ES-I3 (cell line): Measurements from ENCODE around the gene PNMA1.

Experiments used
- H3K36me3 ChIP-seq: 2 replicates; pipeline ENCODE4 v1.6.1; 2013; ENCODE audit warnings: mild to moderate bottlenecking, low read length, control low read depth, moderate library complexity; ENCODE audit not compliant: insufficient read depth
- H3K4me1 ChIP-seq: 2 replicates; pipeline ENCODE4 v1.6.1; 2013; ENCODE audit warnings: mild to moderate bottlenecking, control low read depth, low read length; ENCODE audit not compliant: insufficient read depth
- H3K9ac ChIP-seq: 2 replicates; pipeline ENCODE4 v1.6.1; 2013; ENCODE audit warnings: low read depth, mild to moderate bottlenecking, low read length, moderate library complexity
- H3K9me3 ChIP-seq: 2 replicates; pipeline ENCODE4 v1.6.1; 2013; ENCODE audit warnings: mild to moderate bottlenecking, low read length, moderate library complexity; ENCODE audit not compliant: control insufficient read depth, insufficient read depth

The PNMA1 gene

DNA sequence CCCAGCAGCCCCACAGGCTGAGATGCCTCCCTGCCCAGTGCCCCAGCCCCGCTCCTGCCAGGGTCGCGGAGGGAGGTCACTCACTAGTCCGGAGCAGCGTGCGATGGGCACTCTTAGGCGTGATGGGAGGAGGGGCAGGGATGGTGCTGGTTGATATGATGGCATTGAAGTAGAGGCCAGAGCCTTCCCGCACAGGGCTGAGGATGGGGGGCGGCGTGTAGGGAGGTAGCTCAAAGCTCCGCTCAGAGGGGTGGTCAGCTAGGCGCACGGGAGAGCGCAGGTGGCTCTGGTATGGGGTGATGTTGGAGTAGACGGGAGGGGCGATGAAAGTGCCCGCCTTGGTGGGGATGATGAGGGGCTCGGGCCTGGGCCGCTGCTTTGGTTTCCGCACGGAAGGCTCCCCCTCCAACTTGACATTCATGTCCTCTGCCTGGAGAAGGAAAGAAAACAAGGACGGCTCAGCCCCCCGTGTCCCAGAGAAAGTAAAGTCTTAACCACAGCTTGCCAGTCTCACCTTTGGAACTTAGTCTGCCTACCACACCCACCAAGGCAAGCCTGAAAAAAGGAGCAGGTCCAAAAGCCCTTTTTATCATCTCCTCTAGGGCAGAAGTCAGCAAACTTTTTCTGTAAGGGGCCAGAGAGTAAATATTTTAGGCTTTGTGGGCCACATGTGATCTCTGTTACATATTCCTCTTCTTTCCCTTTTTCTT is 15.5 kb upstream of the PNMA1 start:
- Histone ChIP-seq H3K36me3 (peaks cover 6% of the 10 kb centered on the region; the same call in 1 of the 2 replicates), H3K9ac (no peak overlapping the region)

GRCh38 chr14:73728717-73729330 is 14.6 kb upstream of the PNMA1 start:
- peaks cover 6% of the 10 kb centered on the region; the same call in 1 of the 2 replicates for H3K36me3 ChIP-seq
- no peak overlapping the region for H3K9ac ChIP-seq
- H3K9me3 ChIP-seq: no peaks in the 10 kb centered on the region
- peaks cover 21% of the 10 kb centered on the region; the same call in 1 of the 2 replicates for H3K4me1 ChIP-seq

More for the DNA sequence above, 15.5 kb upstream of the PNMA1 start:
- H3K4me1 ChIP-seq: peaks cover 13% of the 10 kb centered on the region; the same call in 1 of the 2 replicates
- H3K9me3 ChIP-seq: no peaks in the 10 kb centered on the region

GRCh38 chr14:73727166-73727565 is 13.0 kb upstream of the PNMA1 start:
- peaks cover 6% of the 10 kb centered on the region; the same call in 1 of the 2 replicates for H3K36me3 ChIP-seq
- H3K9ac ChIP-seq: no peak overlapping the region
- H3K9me3 ChIP-seq: no peaks in the 10 kb centered on the region
- H3K4me1 ChIP-seq: peaks cover 21% of the 10 kb centered on the region; the same call in 1 of the 2 replicates

- Histone ChIP-seq H3K9me3 (no peaks in the 10 kb centered on the region), H3K36me3 (peaks cover 6% of the 10 kb centered on the region; the same call in 1 of the 2 replicates), H3K4me1 (peaks cover 27% of the 10 kb centered on the region), H3K9ac (no peak overlapping the region)
Measured at GRCh38 chr14:73726025-73726961, 12.1 kb upstream of the PNMA1 start.

DNA sequence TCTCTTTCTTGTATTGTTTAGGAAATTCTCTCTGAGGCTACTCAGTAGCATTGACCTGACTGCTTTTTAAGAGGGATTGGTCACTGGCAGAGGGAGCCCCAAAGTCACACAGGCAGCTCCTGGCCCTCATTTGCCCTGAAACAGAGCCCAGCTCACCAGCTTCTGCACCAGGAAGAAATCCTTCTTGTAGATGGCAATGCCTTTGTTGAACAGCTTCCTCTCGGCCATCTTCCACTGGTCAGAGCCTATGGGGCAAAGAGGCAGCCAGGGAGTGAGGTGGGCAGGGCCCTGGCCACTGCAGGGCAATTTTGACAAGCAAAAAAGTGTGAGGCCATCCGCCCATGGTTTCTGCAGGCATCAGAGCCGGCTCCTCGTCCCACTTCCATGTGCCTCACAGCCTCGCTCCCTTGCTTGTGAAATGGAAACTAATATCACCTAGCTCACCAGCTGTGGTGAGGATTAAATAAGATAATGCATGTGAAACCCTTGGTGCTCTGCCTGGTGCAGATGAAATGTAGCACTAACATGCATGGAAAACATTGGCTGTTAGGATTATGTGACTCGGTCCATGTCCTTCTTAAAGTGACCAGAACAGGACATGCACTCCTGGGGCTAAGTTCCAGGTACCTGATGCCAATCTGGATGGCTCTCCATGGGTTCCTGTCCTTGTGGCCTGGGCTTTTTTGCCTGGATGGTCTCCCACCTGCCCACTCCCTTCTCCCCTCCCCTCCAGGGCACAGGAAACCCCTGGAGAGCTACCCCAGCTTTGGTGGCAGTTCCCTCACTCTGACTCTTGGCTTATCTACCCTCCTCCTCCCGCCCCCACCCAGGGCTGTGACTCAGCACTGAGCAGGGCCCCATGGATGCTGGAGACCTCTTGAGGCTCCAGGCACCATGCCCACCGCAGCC is 11.2 kb upstream of the PNMA1 start:
- Histone ChIP-seq H3K9ac (no peak overlapping the region), H3K4me1 (peaks cover 28% of the 10 kb centered on the region), H3K9me3 (no peaks in the 10 kb centered on the region), H3K36me3 (peaks cover 5% of the 10 kb centered on the region; the same call in 1 of the 2 replicates)

GRCh38 chr14:73724696-73725095 is 10.5 kb upstream of the PNMA1 start:
- H3K4me1 ChIP-seq: peaks cover 29% of the 10 kb centered on the region
- 0 out of 2 replicates have a peak, but pooled peaks cover 3% of the 10 kb centered on the region for H3K36me3 ChIP-seq
- H3K9me3 ChIP-seq: no peaks in the 10 kb centered on the region
- no peak overlapping the region for H3K9ac ChIP-seq

GRCh38 chr14:73723797-73724661 is 9.8 kb upstream of the PNMA1 start:
- Histone ChIP-seq H3K36me3 (0 out of 2 replicates have a peak, but pooled peaks cover 3% of the 10 kb centered on the region), H3K9ac (no peak overlapping the region), H3K9me3 (no peaks in the 10 kb centered on the region), H3K4me1 (peaks cover 34% of the 10 kb centered on the region)

DNA sequence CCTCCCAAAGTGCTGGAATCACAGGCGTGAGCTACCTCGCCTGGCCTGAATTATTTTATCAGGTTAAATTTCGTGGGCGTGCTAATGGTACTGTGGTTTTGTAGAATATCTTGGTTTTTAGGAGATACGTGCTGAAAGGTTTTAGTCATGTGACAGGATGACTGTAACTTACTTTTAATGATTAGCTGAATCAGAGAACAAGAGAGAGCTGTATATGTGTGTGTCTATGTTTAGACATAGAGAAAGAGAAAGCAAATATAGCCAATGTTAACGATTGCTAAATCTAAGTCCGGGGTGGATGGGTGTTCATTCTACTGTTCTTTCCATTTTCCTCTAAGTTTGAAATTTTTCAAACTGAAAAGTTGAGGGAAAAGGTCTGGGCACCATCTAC is 9.2 kb upstream of the PNMA1 start:
- H3K9me3 ChIP-seq: no peaks in the 10 kb centered on the region
- H3K4me1 ChIP-seq: peaks cover 32% of the 10 kb centered on the region
- H3K9ac ChIP-seq: no peak overlapping the region
- H3K36me3 ChIP-seq: 0 out of 2 replicates have a peak, but pooled peaks cover 3% of the 10 kb centered on the region

GRCh38 chr14:73722581-73722980 is 8.4 kb upstream of the PNMA1 start:
- H3K9ac ChIP-seq: no peak overlapping the region

GRCh38 chr14:73721101-73721821 is 7.1 kb upstream of the PNMA1 start:
- Histone ChIP-seq H3K4me1 (peaks cover 33% of the 10 kb centered on the region), H3K9ac (no peak overlapping the region), H3K36me3 (0 out of 2 replicates have a peak, but pooled peaks cover 2% of the 10 kb centered on the region), H3K9me3 (no peaks in the 10 kb centered on the region)

More at GRCh38 chr14:73722581-73722980, 8.4 kb upstream of the PNMA1 start:
- Histone ChIP-seq H3K4me1 (peaks cover 36% of the 10 kb centered on the region), H3K36me3 (0 out of 2 replicates have a peak, but pooled peaks cover 3% of the 10 kb centered on the region), H3K9me3 (no peaks in the 10 kb centered on the region)

DNA sequence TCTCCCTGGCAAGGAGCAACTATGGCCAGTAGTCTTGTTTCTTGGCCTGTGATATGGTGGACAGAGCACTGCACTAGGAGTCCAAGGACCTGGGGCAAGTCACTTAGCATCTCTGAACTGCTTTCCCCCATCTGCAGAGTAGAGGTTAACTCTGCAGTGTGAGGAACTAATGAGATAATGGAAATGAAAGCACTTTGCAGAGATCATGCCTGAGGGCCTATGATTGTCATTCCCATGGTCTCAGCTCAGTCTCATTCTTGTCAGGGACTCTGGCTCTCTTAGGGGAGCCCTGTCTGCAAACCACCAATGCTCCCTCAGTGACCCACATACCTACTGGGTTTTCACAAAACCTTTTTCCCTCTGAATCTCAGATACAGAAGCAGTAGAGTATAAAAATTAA is 6.5 kb upstream of the PNMA1 start:
- no peak overlapping the region for H3K9ac ChIP-seq
- peaks cover 28% of the 10 kb centered on the region for H3K4me1 ChIP-seq
- no peaks in the 10 kb centered on the region for H3K36me3 ChIP-seq
- no peaks in the 10 kb centered on the region for H3K9me3 ChIP-seq

- H3K36me3 ChIP-seq: no peaks in the 10 kb centered on the region
Measured at GRCh38 chr14:73719791-73720190, 5.6 kb upstream of the PNMA1 start.

More at GRCh38 chr14:73719791-73720190, 5.6 kb upstream of the PNMA1 start:
- no peaks in the 10 kb centered on the region for H3K9me3 ChIP-seq
- H3K4me1 ChIP-seq: peaks cover 25% of the 10 kb centered on the region
- H3K9ac ChIP-seq: no peak overlapping the region
